ENCODE measurements around the gene WDR46.

The WDR46 gene

DNA sequence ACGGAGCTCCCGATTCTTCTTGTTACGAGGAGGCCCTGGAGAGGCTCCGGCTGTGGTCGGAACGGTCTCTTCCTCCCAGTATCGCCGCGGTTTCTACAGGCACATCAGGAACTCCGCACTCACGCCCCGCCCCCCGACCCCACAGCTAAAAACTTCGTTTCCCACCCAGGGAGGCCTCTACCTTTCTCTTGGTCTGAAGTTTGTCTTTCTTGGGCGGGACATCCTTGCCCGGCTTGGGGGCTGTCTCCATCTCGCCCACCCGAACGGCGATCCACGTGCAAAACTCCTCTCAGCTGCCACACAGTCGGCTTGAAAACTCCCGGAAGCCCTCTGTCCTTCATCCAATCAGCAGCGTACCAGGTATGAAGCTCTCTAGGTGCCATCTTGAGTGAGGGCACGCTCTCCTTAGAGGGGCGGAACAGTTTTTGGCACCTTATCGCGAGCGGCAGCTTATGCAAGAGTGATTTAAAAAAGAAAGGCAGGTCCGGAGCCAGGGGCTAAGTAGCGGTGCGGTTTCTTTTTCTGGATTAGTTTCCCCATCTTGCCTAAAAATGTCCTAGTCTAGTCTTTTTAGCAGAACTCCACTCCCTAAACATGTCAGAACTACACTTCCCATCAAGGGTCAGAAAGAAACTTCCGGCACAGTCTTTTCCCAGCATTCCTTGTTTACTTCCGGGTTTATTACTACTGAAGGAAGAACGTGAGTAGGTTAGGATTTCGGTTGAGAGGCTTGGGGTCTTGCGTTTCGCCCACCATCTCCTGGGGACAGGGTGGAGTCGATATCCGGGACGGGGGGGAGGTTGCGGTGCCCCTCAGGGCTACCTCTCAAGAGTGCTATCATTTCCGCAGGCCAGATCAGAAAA, at the start of gene WDR46, which contains the start of gene PFDN6:
TSS of gene WDR46 (minus strand) at position 319 of the 863 bp plus-strand sequence. CDS start at position 250, 69 bp downstream.
TSS of gene PFDN6 (plus strand) at position 681 of the 863 bp plus-strand sequence. CDS start 256 bp downstream, outside the sequence.
- Histone ChIP-seq H3K27ac (ENCODE audit: low read length) (peak within 1 kb of the TSS; percentile 71), H3K4me1 (ENCODE audit: control insufficient read depth, insufficient read depth, low read length) (peaks cover 23% of the 10 kb centered on the region), H3K27me3 (ENCODE audit: control insufficient read depth in 1 of 2, insufficient read depth in 2 of 2, low read length in 2 of 2) (no peaks in the 10 kb centered on the region), H3K4me3 (ENCODE audit: low read length in 2 of 2) (peak within 1 kb of the TSS; percentile 96 to 97), H3K36me3 (ENCODE audit: control insufficient read depth in 2 of 2, insufficient read depth in 2 of 2, low read length in 2 of 2) (peaks cover 40 to 41% of the 10 kb centered on the region in 2 donors), H3K9me3 (ENCODE audit: control insufficient read depth in 2 of 2, low read length in 2 of 2) (no peaks in the 10 kb centered on the region), H3K9ac (ENCODE audit: low read length in 2 of 2) (peak within 1 kb of the TSS; percentile 92 to 93)

DNA sequence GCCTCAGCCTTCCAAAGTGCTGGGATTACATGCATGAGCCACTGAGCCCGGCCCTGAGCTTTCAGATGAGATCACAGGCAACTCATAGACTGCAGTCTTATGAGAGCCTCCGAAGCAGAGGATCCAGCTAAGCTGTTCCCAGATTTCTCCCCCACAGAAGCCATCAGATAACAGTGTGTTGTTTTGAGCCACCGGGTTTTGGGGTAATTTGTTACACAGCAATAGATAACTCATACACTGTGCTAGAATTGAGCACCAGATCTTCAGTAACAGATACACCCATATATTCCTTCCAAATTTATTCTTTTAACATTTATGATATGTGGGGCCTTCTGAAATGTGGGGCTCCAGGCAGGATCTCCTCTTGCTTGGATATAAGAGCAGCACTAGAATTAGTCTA, 47.5 kb upstream of the WDR46 start:
- H3K27ac ChIP-seq (ENCODE audit: low read length) = no peak overlapping the region
- H3K4me1 ChIP-seq (ENCODE audit: control insufficient read depth, insufficient read depth, low read length) = no peaks in the 10 kb centered on the region
- H3K36me3 ChIP-seq (ENCODE audit: control insufficient read depth in 2 of 2, insufficient read depth in 2 of 2, low read length in 2 of 2) = no peaks in the 10 kb centered on the region
- no peaks in the 10 kb centered on the region for H3K27me3 ChIP-seq (ENCODE audit: control insufficient read depth in 1 of 2, insufficient read depth in 2 of 2, low read length in 2 of 2)
- no peaks in the 10 kb centered on the region for H3K9me3 ChIP-seq (ENCODE audit: control insufficient read depth in 2 of 2, low read length in 2 of 2)
- no peak overlapping the region for H3K9ac ChIP-seq (ENCODE audit: low read length in 2 of 2)
- no peak overlapping the region for H3K4me3 ChIP-seq (ENCODE audit: low read length in 2 of 2)

- Histone ChIP-seq H3K27me3 (ENCODE audit: control insufficient read depth in 1 of 2, insufficient read depth in 2 of 2, low read length in 2 of 2) (no peaks in the 10 kb centered on the region), H3K36me3 (ENCODE audit: control insufficient read depth in 2 of 2, insufficient read depth in 2 of 2, low read length in 2 of 2) (no peaks in the 10 kb centered on the region), H3K27ac (ENCODE audit: low read length) (no peak overlapping the region), H3K4me1 (ENCODE audit: control insufficient read depth, insufficient read depth, low read length) (no peaks in the 10 kb centered on the region), H3K9me3 (ENCODE audit: control insufficient read depth in 2 of 2, low read length in 2 of 2) (no peaks in the 10 kb centered on the region), H3K4me3 (ENCODE audit: low read length in 2 of 2) (no peak overlapping the region), H3K9ac (ENCODE audit: low read length in 2 of 2) (no peak overlapping the region)
These were observed 46.9 kb upstream of the WDR46 start for GRCh38 chr6:33335916-33336315.

GRCh38 chr6:33333666-33334065, 44.6 kb upstream of the WDR46 start:
- H3K9me3 ChIP-seq (ENCODE audit: control insufficient read depth in 2 of 2, low read length in 2 of 2) = no peaks in the 10 kb centered on the region
- no peak overlapping the region for H3K27ac ChIP-seq (ENCODE audit: low read length)
- H3K4me1 ChIP-seq (ENCODE audit: control insufficient read depth, insufficient read depth, low read length) = no peaks in the 10 kb centered on the region
- no peaks in the 10 kb centered on the region for H3K36me3 ChIP-seq (ENCODE audit: control insufficient read depth in 2 of 2, insufficient read depth in 2 of 2, low read length in 2 of 2)
- no peak overlapping the region for H3K9ac ChIP-seq (ENCODE audit: low read length in 2 of 2)
- no peak overlapping the region for H3K4me3 ChIP-seq (ENCODE audit: low read length in 2 of 2)
- H3K27me3 ChIP-seq (ENCODE audit: control insufficient read depth in 1 of 2, insufficient read depth in 2 of 2, low read length in 2 of 2) = no peaks in the 10 kb centered on the region

DNA sequence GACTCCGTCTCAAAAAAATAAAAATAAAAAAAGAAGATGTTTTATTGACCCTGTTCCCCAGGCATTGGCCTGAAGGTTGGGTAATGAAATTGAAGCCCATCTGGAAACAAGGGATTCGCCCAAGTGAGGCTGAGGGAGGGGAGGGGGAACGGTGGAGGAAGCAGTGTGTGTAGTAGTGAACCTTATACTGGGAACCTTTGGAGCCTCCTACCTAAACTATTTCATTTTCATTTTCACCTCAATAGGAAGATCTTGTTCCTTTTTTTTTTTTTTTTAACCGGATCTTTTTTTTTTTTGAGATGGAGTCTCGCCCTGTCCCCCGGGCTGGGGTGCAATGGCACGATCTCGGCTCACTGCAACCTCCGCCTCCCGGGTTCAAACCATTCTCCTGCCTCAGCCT, 41.7 kb upstream of the WDR46 start:
- Histone ChIP-seq H3K4me1 (ENCODE audit: control insufficient read depth, insufficient read depth, low read length) (no peaks in the 10 kb centered on the region), H3K27me3 (ENCODE audit: control insufficient read depth in 1 of 2, insufficient read depth in 2 of 2, low read length in 2 of 2) (no peaks in the 10 kb centered on the region), H3K4me3 (ENCODE audit: low read length in 2 of 2) (no peak overlapping the region), H3K9ac (ENCODE audit: low read length in 2 of 2) (no peak overlapping the region), H3K9me3 (ENCODE audit: control insufficient read depth in 2 of 2, low read length in 2 of 2) (no peaks in the 10 kb centered on the region), H3K27ac (ENCODE audit: low read length) (no peak overlapping the region), H3K36me3 (ENCODE audit: control insufficient read depth in 2 of 2, insufficient read depth in 2 of 2, low read length in 2 of 2) (no peaks in the 10 kb centered on the region)

DNA sequence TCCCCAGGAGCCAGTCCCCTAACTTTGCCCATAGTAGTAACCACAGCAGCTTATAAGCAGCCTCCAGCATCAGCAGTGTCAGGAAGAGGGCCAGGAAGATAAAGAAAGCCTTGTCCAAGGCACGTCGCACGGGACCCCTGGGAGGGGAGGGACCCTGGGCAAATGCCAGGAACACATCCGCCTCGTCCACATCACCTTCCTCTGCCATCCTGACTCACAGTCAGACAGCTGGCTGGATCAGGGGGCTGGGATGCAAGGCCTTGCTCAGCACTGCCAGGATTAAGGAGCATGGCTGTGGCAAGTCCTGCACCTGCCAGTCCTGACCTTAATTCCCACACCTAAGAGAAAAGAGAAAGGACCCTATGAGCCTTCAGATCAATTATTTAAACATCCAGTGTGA, 40.0 kb upstream of the WDR46 start:
- Histone ChIP-seq H3K9me3 (ENCODE audit: control insufficient read depth in 2 of 2, low read length in 2 of 2) (no peaks in the 10 kb centered on the region), H3K4me1 (ENCODE audit: control insufficient read depth, insufficient read depth, low read length) (peaks cover 1% of the 10 kb centered on the region), H3K27ac (ENCODE audit: low read length) (no peak overlapping the region), H3K27me3 (ENCODE audit: control insufficient read depth in 1 of 2, insufficient read depth in 2 of 2, low read length in 2 of 2) (no peaks in the 10 kb centered on the region), H3K9ac (ENCODE audit: low read length in 2 of 2) (no peak overlapping the region), H3K4me3 (ENCODE audit: low read length in 2 of 2) (no peak overlapping the region), H3K36me3 (ENCODE audit: control insufficient read depth in 2 of 2, insufficient read depth in 2 of 2, low read length in 2 of 2) (no peaks in the 10 kb centered on the region)

DNA sequence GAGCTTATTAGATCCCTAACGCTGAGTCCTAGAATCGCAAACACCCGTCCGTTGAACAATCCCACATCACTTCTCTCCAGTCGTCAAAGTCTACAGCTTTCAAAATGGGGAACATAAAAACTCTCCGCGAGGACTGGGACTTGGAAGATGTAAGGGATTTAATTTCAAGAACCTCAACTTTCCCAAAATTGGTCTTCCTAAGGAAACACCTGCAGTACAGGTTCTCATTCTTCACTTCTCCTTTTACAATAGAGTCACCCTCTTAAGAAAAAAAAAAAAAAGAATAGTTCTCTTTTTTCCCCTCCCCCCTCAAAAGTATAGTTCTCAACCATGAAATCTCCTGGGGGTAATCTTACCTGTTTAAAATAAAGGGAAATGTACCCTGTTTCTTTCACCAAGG, 35.1 kb upstream of the WDR46 start:
- no peaks in the 10 kb centered on the region for H3K27me3 ChIP-seq (ENCODE audit: control insufficient read depth in 1 of 2, insufficient read depth in 2 of 2, low read length in 2 of 2)
- no peaks in the 10 kb centered on the region for H3K9me3 ChIP-seq (ENCODE audit: control insufficient read depth in 2 of 2, low read length in 2 of 2)
- H3K4me3 ChIP-seq (ENCODE audit: low read length in 2 of 2) = peak overlapping the region; percentile 82 to 90
- peaks cover 34% of the 10 kb centered on the region for H3K4me1 ChIP-seq (ENCODE audit: control insufficient read depth, insufficient read depth, low read length)
- peak overlapping the region; percentile 82 for H3K27ac ChIP-seq (ENCODE audit: low read length)
- H3K36me3 ChIP-seq (ENCODE audit: control insufficient read depth in 2 of 2, insufficient read depth in 2 of 2, low read length in 2 of 2) = peaks cover 18 to 19% of the 10 kb centered on the region in 2 donors
- H3K9ac ChIP-seq (ENCODE audit: low read length in 2 of 2) = peak overlapping the region; percentile 85 to 92

DNA sequence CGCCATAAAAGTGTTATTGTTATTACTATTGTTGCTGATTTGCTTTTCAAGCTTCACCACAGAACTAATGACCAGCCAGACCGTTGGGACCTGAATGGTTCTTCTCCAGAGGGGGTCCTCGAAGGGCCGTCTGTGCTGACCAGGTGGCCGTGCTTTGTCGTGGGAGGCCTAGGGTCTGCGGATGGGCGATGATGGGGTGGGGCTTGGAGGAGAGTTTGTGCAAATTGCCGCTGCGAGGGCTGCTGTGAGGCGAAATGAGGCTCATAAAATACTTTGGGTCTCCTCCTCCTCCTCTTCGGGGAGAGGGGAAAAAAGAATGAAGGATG, 34.5 kb upstream of the WDR46 start:
- Histone ChIP-seq H3K27ac (ENCODE audit: low read length) (peak overlapping the region; percentile 82), H3K9me3 (ENCODE audit: control insufficient read depth in 2 of 2, low read length in 2 of 2) (no peaks in the 10 kb centered on the region), H3K9ac (ENCODE audit: low read length in 2 of 2) (peak overlapping the region; percentile 85 to 92), H3K36me3 (ENCODE audit: control insufficient read depth in 2 of 2, insufficient read depth in 2 of 2, low read length in 2 of 2) (peaks cover 21 to 24% of the 10 kb centered on the region in 2 donors), H3K4me1 (ENCODE audit: control insufficient read depth, insufficient read depth, low read length) (peaks cover 38% of the 10 kb centered on the region), H3K27me3 (ENCODE audit: control insufficient read depth in 1 of 2, insufficient read depth in 2 of 2, low read length in 2 of 2) (no peaks in the 10 kb centered on the region), H3K4me3 (ENCODE audit: low read length in 2 of 2) (peak overlapping the region; percentile 82 to 90)

DNA sequence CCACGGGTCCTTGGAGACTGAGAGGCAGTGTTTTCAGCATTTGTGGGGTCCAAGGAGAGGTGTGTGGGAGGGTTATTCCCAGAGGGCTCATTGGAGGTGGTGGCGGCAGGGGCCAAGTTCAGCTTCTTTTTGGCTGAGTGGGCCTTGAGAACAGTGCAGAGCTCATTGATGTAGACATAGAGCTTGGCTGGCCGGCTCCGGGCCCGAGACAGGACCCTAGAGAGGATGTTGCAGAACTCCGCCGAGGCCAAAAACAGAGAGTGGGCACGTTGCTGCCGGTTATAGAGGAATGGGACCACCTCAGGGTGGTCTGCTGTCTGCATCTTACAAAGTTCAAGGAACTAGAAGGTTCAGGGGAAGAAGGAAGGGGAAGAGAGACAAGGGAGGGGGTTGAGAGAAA, 32.2 kb upstream of the WDR46 start:
- peaks cover 52% of the 10 kb centered on the region for H3K4me1 ChIP-seq (ENCODE audit: control insufficient read depth, insufficient read depth, low read length)
- peak overlapping the region in 1 of 2 donors; percentile 90 for H3K4me3 ChIP-seq (ENCODE audit: low read length in 2 of 2)
- H3K27ac ChIP-seq (ENCODE audit: low read length) = no peak overlapping the region
- H3K9me3 ChIP-seq (ENCODE audit: control insufficient read depth in 2 of 2, low read length in 2 of 2) = no peaks in the 10 kb centered on the region
- no peaks in the 10 kb centered on the region for H3K27me3 ChIP-seq (ENCODE audit: control insufficient read depth in 1 of 2, insufficient read depth in 2 of 2, low read length in 2 of 2)
- peaks cover 21 to 25% of the 10 kb centered on the region in 2 donors for H3K36me3 ChIP-seq (ENCODE audit: control insufficient read depth in 2 of 2, insufficient read depth in 2 of 2, low read length in 2 of 2)
- H3K9ac ChIP-seq (ENCODE audit: low read length in 2 of 2) = no peak overlapping the region

DNA sequence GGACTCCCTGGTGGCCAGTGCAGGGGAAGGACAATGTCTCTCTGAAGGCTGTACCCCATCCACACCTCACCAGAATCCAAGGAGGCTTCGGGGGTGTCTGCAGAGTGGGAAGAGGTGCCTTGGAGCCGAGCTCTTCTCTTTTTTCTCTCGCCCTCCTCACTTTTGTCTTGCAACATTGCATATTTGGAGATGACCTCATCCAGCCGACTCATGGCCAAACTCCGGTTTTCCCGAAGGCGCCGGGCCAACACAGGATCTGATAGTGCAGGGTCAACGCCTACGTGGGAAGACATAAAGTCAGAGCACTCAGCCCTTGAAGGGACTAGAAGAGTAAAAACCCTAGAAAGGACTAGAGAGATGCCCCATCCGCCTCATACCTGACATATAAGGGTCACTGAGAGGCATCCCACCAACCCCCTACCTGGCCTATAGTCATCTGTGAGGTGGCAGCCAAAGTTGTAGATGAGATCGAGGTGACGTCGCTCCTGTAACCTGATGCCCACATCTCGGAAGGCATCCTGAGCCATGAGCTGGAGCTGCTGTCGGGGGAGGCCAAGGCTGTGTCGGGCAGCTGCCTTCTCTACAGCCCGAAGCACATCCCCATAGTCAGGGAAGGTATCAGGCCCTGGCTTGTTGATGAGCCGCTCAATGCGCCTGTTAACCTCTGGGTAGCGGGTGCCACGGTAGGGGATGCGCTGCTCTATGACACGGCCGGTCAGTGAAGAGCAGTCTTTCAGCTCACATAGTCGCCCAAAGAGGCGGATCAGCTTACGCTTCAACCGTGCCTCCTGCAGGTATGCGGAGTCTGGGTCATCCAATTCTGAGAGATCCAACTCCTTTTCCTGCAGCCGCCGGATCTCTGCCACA, 31.5 kb upstream of the WDR46 start:
- Histone ChIP-seq H3K36me3 (ENCODE audit: control insufficient read depth in 2 of 2, insufficient read depth in 2 of 2, low read length in 2 of 2) (peaks cover 21 to 25% of the 10 kb centered on the region in 2 donors), H3K27ac (ENCODE audit: low read length) (peak overlapping the region; percentile 41), H3K9me3 (ENCODE audit: control insufficient read depth in 2 of 2, low read length in 2 of 2) (no peaks in the 10 kb centered on the region), H3K4me3 (ENCODE audit: low read length in 2 of 2) (no peak overlapping the region), H3K27me3 (ENCODE audit: control insufficient read depth in 1 of 2, insufficient read depth in 2 of 2, low read length in 2 of 2) (no peaks in the 10 kb centered on the region), H3K9ac (ENCODE audit: low read length in 2 of 2) (peak overlapping the region in 1 of 2 donors; percentile 58), H3K4me1 (ENCODE audit: control insufficient read depth, insufficient read depth, low read length) (peaks cover 53% of the 10 kb centered on the region)

All from stomach smooth muscle (tissue), 2 donors.